Measurements from ENCODE around the gene PGAM2. TPM values are rescaled to one million over a fixed set of nuclear protein-coding genes. Genes with fewer than 3 reads are reported as not detected.
A peak's percentile ranks its signal among the peaks of the same experiment; 100 is the strongest.
"Not testable (repeated sequence)": the region's sequence is repeated elsewhere in the genome, so short reads cannot be mapped to it uniquely, and the experiment has no call there.

PGAM2 gene
- total and polyA plus RNA-seq, 2 experiments from 2014 or later = not detected

DNA sequence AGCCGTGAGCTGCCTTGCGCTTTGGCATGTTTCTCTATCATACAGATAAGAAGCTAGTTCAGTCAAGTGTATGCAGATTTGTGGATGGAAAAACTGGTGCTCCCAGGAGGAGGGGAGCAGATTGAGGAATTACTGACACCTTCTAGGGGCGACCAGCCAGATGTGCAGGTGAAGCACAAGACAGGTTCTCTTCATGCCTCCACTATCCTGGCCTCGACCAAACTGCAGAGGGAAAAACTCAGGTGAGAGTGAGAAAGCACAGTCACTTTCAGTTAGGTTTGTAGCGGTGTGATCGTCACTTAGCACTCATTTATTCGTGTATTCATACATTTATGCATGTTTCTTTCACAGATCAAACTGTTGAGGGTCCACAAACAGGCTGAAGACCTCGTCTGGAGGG is 21.5 kb downstream of the PGAM2 start:
- DNase-seq = no peak
- Histone ChIP-seq H3K9me2 (ENCODE audit: insufficient read depth) (no peaks in the 10 kb centered on the region), H3K27ac (peak overlapping the region; percentile 53; the same call in 1 of the 2 replicates), H4K20me1 (ENCODE audit: insufficient read depth) (0 out of 2 replicates have a peak, but pooled peaks cover 3% of the 10 kb centered on the region), H3K4me3 (peak overlapping the region; percentile 86), H3K79me2 (ENCODE audit: insufficient read depth) (peaks cover 44% of the 10 kb centered on the region), H3K36me3 (ENCODE audit: low read depth) (no peaks in the 10 kb centered on the region), H3K9me3 (ENCODE audit: low read depth) (no peaks in the 10 kb centered on the region), H3K9ac (peak overlapping the region; percentile 88), H3K27me3 (replicated peaks; ENCODE audit: insufficient read depth) (no peaks in the 10 kb centered on the region), H3F3A (ENCODE audit: insufficient read depth) (no peaks in the 10 kb centered on the region; the same call in 1 of the 2 replicates), H2AFZ (peak overlapping the region; percentile 83), H3K4me1 (ENCODE audit: insufficient read depth) (no peaks in the 10 kb centered on the region), H3K4me2 (ENCODE audit: unreplicated experiment) (peak overlapping the region; percentile 94)
- no peak for TF ChIP-seq EZH2phosphoT487 (IDR thresholded peaks at IDR 0.05; ENCODE audit: insufficient read depth, low read depth)
- no peak for TF ChIP-seq EZH2 (IDR thresholded peaks at IDR 0.05; ENCODE audit: insufficient read depth, poor library complexity, severe bottlenecking)
- in situ Hi-C loops (cut with MboI) = no loop called here
- WGBS, 2 experiments (ENCODE audit: low coverage in 1 of 2, low lambda C conversion rate in 2 of 2, missing lambda C conversion rate in 2 of 2) = 27 to 34% methylated on average over 8 of the region's 8 CpGs

DNA sequence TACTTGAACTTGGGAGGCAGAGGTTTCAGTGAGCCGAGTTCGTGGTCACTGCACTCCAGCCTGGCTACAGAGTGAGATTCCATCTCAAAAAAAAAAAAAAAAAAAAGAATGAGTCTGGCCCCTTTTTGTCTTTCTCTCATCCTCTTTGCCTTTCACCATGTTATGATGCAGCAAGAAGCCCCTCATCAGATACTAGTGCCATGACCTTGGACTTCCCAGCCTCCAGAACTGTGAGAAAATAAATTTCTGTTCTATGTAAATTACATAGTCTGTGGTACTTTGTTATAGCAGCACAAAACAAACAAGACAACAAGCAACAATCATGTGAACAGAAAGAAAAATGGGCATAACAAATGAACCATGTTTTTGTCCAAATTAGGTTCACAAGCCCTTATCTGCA is 23.1 kb downstream of the PGAM2 start:
- Histone ChIP-seq H3K4me1 (ENCODE audit: insufficient read depth) (no peaks in the 10 kb centered on the region), H2AFZ (no peak overlapping the region), H3K27me3 (replicated peaks; ENCODE audit: insufficient read depth) (no peaks in the 10 kb centered on the region), H3K27ac (no peak overlapping the region), H4K20me1 (ENCODE audit: insufficient read depth) (no peaks in the 10 kb centered on the region), H3F3A (ENCODE audit: insufficient read depth) (no peaks in the 10 kb centered on the region; the same call in 1 of the 2 replicates), H3K9me2 (ENCODE audit: insufficient read depth) (no peaks in the 10 kb centered on the region), H3K9ac (no peak overlapping the region), H3K36me3 (ENCODE audit: low read depth) (no peaks in the 10 kb centered on the region), H3K9me3 (ENCODE audit: low read depth) (no peaks in the 10 kb centered on the region), H3K4me2 (ENCODE audit: unreplicated experiment) (no peak overlapping the region), H3K4me3 (no peak overlapping the region), H3K79me2 (ENCODE audit: insufficient read depth) (peaks cover 28% of the 10 kb centered on the region)
- in situ Hi-C loops (cut with MboI) = no loop called here
- WGBS, 2 experiments (ENCODE audit: low coverage in 1 of 2, low lambda C conversion rate in 2 of 2, missing lambda C conversion rate in 2 of 2) = 54 to 73% methylated on average over 2 of the region's 2 CpGs
- DNase-seq = no peak
- no peak for TF ChIP-seq EZH2phosphoT487 (IDR thresholded peaks at IDR 0.05; ENCODE audit: insufficient read depth, low read depth)
- TF ChIP-seq EZH2 (IDR thresholded peaks at IDR 0.05; ENCODE audit: insufficient read depth, poor library complexity, severe bottlenecking) = no peak

DNA sequence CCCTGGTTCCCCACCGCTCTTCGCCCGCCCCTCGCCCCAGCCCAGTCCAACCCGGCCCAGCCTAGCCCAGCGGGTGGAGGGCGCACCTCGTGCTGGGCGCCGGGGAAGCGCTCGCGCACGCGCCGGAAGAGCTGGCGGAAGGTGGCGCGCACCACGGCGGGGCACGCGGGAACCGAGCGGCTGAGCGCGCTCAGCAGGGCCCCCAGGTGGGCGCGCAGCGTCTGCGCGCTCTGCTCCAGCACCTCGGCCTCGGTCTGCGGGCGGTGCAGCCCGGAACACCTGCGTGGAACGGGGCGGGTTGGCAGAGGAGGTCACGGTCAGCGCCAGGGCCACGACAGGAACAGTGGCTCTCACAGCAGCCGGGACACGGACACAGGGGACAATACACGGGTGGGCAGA is 24.9 kb downstream of the PGAM2 start:
- H3K4me1 ChIP-seq (ENCODE audit: insufficient read depth); H3K9me2 ChIP-seq (ENCODE audit: insufficient read depth); H3K36me3 ChIP-seq (ENCODE audit: low read depth); in situ Hi-C loops (cut with MboI); H3F3A ChIP-seq (ENCODE audit: insufficient read depth); H4K20me1 ChIP-seq (ENCODE audit: insufficient read depth); H3K27me3 ChIP-seq (replicated peaks; ENCODE audit: insufficient read depth); H3K27ac ChIP-seq; H3K9me3 ChIP-seq (ENCODE audit: low read depth); H3K9ac ChIP-seq: not testable (repeated sequence)
- peak overlapping the region; percentile 41; the same call in 1 of the 2 replicates for H2AFZ ChIP-seq
- 2 to 3% methylated on average over 31 to 34 of the region's 46 CpGs for WGBS, 2 experiments (ENCODE audit: low coverage in 1 of 2, low lambda C conversion rate in 2 of 2, missing lambda C conversion rate in 2 of 2)
- peak overlapping the region; percentile 28 for H3K4me2 ChIP-seq (ENCODE audit: unreplicated experiment)
- DNase-seq = peak; percentile 16
- peak overlapping the region; percentile 57 for H3K4me3 ChIP-seq
- peaks cover 10% of the 10 kb centered on the region for H3K79me2 ChIP-seq (ENCODE audit: insufficient read depth)

DNA sequence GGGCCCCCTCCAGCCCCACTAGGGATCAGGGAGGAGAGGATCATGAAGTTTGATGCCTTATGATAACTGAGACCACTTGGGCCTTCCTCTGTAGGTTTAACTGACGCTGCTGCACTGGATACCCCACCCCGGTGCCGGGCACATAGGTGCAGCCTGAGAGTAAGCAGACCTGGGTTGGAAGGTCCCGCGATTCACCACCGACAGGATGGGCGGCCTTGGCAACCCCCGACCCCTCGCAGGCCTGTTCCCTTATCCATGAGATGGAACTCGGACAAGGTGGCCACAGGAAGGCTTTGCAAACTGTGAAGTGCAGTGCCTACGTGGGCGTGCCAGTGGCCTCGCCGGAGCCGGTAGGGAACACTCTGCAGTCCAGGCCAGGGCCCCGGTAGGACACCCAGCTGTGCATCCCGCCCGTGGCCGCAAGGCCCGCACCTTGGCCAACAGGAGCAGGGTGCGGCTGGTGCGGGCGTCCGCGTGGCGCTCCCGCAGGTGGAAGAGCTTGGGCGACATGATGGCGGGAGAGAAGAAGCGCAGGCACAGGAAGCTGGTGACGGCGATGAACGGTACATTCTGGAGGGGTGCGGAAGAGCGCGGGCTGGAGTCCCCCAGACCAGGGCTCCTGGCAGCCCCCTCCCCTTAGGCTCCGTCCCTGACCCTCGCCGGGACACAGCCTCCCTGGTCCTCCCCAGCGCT is 25.4 kb downstream of the PGAM2 start:
- Histone ChIP-seq H3K4me3 (peak overlapping the region; percentile 57), H3K4me2 (ENCODE audit: unreplicated experiment) (peak overlapping the region; percentile 28)
- DNase-seq; H3K9me2 ChIP-seq (ENCODE audit: insufficient read depth); H3K27me3 ChIP-seq (replicated peaks; ENCODE audit: insufficient read depth); H3F3A ChIP-seq (ENCODE audit: insufficient read depth); H3K79me2 ChIP-seq (ENCODE audit: insufficient read depth); H3K9me3 ChIP-seq (ENCODE audit: low read depth); H3K36me3 ChIP-seq (ENCODE audit: low read depth); H3K9ac ChIP-seq; H3K4me1 ChIP-seq (ENCODE audit: insufficient read depth); in situ Hi-C loops (cut with MboI); H2AFZ ChIP-seq; H4K20me1 ChIP-seq (ENCODE audit: insufficient read depth); H3K27ac ChIP-seq: not testable (repeated sequence)
- whole genome bisulfite sequencing, 2 experiments (ENCODE audit: low coverage in 1 of 2, low lambda C conversion rate in 2 of 2, missing lambda C conversion rate in 2 of 2) = 9 to 15% methylated on average over 8 to 11 of the region's 40 CpGs

DNA sequence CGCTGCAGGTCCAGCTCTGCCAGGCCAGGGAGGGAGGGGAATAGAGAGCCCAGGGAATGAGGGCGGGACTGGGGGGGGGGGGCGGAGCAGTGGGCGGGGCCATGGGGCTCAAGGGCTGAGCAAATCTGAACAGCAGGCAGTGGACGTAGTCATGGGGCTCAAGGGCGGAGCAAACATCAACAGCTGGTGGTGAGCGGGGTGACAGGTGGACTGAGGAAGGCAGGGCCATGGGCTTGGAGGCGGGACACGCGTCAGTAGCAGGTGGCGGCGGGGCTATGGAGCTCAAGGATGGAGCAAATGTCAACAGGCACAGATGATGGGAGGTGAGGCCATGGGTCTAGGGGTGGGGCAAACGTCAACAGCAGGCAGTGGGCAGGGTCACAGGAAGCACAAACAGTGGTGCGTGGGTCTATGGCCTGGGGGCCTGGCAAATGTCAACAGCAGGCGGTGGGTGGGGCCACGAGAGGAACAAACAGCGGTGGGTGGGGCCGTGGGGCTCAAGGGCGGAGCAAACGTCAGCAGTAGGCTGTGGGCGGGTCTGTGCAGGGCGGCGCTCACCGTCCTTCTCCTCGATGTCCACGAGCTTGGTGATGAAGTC is 26.3 kb downstream of the PGAM2 start:
- 7 to 10% methylated on average over 10 to 19 of the region's 26 CpGs for WGBS, 2 experiments (ENCODE audit: low coverage in 1 of 2, low lambda C conversion rate in 2 of 2, missing lambda C conversion rate in 2 of 2)
- H3K27ac ChIP-seq; in situ Hi-C loops (cut with MboI); H3K79me2 ChIP-seq (ENCODE audit: insufficient read depth); H3K27me3 ChIP-seq (replicated peaks; ENCODE audit: insufficient read depth); H4K20me1 ChIP-seq (ENCODE audit: insufficient read depth); H3K4me2 ChIP-seq (ENCODE audit: unreplicated experiment); H3K9ac ChIP-seq; H3F3A ChIP-seq (ENCODE audit: insufficient read depth); H3K9me3 ChIP-seq (ENCODE audit: low read depth); H3K4me1 ChIP-seq (ENCODE audit: insufficient read depth); H3K36me3 ChIP-seq (ENCODE audit: low read depth); H3K9me2 ChIP-seq (ENCODE audit: insufficient read depth): not testable (repeated sequence)
- H3K4me3 ChIP-seq = peak overlapping the region; percentile 52; the same call in 1 of the 2 replicates
- peak; percentile 76 for DNase-seq
- peak overlapping the region; percentile 79; the same call in 1 of the 2 replicates for H2AFZ ChIP-seq

DNA sequence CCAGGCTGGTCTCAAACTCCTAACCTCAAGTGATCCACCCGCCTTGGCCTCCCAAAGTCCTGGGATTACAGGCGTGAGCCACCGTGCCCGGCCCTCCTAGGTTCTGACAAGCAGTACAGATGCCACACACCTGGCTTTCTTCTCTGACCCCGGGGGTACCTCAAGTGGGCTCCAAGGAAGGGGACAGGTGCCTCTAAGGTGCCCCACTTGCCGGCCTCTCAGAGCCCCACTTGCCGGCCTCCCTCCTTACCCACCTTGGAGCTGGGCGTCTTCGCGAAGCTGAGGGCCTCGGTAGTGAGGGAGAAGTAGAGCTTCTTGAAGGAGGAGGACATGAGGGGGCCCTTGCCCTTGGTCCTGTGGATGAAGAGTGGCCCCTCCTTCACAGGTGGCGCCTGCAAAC is 26.8 kb downstream of the PGAM2 start:
- H2AFZ ChIP-seq; H3K27ac ChIP-seq; H3K27me3 ChIP-seq (replicated peaks; ENCODE audit: insufficient read depth); H3K36me3 ChIP-seq (ENCODE audit: low read depth); in situ Hi-C loops (cut with MboI); H3F3A ChIP-seq (ENCODE audit: insufficient read depth); H3K9me3 ChIP-seq (ENCODE audit: low read depth); H3K4me1 ChIP-seq (ENCODE audit: insufficient read depth); H3K4me3 ChIP-seq; DNase-seq; H3K4me2 ChIP-seq (ENCODE audit: unreplicated experiment); H3K9me2 ChIP-seq (ENCODE audit: insufficient read depth); H3K79me2 ChIP-seq (ENCODE audit: insufficient read depth); H4K20me1 ChIP-seq (ENCODE audit: insufficient read depth); H3K9ac ChIP-seq: not testable (repeated sequence)
- WGBS, 2 experiments (ENCODE audit: low coverage in 1 of 2, low lambda C conversion rate in 2 of 2, missing lambda C conversion rate in 2 of 2) = 53 to 62% methylated on average over 6 to 8 of the region's 12 CpGs

DNA sequence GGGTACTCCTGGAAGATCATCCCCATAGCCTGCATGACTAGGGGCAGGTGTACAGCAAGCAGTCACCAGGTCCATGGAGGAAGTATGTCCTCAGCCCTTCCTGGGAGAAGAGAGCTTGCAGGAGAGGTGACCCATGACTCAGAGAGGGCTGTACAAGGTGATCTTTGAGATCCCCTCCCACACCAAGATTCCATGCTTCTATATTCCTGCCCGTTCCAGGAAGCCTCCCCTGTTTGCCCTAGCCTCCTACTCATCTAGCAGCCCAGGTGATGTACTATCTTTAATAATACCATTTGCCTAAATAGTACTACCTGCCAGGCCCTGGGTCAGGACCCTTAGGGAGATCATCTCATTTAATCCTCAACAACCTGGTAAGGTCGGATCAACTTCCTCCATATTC is 27.4 kb downstream of the PGAM2 start:
- H3K4me1 ChIP-seq (ENCODE audit: insufficient read depth); H3K27ac ChIP-seq; H3K79me2 ChIP-seq (ENCODE audit: insufficient read depth); H2AFZ ChIP-seq; H3K27me3 ChIP-seq (replicated peaks; ENCODE audit: insufficient read depth); DNase-seq; H3K9me2 ChIP-seq (ENCODE audit: insufficient read depth); in situ Hi-C loops (cut with MboI); H3F3A ChIP-seq (ENCODE audit: insufficient read depth); H3K36me3 ChIP-seq (ENCODE audit: low read depth); H4K20me1 ChIP-seq (ENCODE audit: insufficient read depth); H3K4me2 ChIP-seq (ENCODE audit: unreplicated experiment); H3K9me3 ChIP-seq (ENCODE audit: low read depth); H3K9ac ChIP-seq; H3K4me3 ChIP-seq: not testable (repeated sequence)
- WGBS, 2 experiments (ENCODE audit: low coverage in 1 of 2, low lambda C conversion rate in 2 of 2, missing lambda C conversion rate in 2 of 2) = 69 to 80% methylated on average over 2 of the region's 2 CpGs
